ENCODE measurements around the gene TOX3.

DNA sequence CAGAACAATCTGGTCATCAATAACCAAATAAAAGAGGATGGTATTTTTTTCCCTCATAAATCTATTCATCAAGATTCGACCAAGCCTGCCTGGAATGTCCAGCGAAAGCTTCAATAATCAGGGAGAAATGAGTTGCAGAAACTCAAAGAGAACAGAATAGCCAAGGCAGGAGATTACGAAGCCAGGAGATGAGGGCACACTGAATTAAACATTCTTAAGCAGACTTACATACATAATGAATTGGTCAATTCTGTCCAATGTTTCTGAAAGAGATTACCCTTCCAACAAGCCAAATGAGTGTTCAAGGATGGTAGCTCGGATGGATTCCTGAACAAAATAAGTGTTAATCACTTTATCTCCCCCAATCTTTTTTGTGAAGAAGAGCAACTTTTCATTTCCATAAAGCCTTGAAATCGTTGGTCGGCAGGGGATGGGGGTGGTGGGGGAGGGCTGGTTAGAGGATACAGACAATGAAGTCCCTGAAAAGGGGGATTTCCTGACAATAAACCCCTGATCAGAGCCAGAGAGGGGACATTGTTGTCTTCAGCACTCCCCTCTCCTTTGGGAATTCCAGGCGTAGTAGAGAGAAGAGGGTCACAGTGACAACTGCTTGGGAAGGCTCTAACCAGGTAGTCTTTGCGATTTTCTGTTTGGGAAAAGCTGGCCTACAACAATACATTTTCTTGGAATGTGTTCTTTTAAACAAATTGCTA is 20.7 kb downstream of the TOX3 start:
- TF ChIP-seq CTCF (IDR thresholded peaks at IDR 0.05; ENCODE audit: low read length) (no peak), EZH2 (IDR thresholded peaks at IDR 0.05; ENCODE audit: borderline replicate concordance, low read length) (no peak)

Data from OCI-LY1 (cell line).